ENCODE data around the gene STARD9. TPM values are rescaled to one million over a fixed set of nuclear protein-coding genes. Genes with fewer than 3 reads are reported as not detected.
A peak's percentile ranks its signal among the peaks of the same experiment; 100 is the strongest.

The STARD9 gene
- total and polyA plus RNA-seq, 9 of the 15 experiments (the other 6 are each of a cell fraction or from before 2014, with no cell fraction given): 0.45 to 6.0 (median 3.6) TPM

DNA sequence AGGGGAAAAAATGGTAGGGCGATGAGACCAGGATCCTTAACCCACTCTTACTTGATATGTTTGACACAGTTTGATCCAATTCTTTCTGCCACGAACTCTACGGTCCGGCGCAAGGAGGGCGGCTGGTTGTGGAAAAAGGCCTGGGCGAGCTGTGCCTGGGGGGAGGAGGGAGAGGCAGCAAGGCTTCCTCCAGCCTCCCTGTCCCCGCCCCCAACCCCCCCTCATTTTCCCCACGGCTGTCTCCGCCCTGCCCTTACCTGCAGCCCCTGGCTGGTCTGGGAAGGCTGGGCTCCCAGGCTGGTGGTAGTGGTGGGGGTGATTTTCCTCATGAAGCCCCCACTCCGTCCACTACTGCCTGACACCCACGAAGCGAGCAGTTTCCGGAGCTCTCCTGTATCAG, 153.6 kb downstream of the STARD9 start:
- Histone ChIP-seq H3K9me1 (ENCODE audit: control insufficient read depth, insufficient read depth, low read length) (peaks cover 5% of the 10 kb centered on the region), H3K79me2 (ENCODE audit: control insufficient read depth, insufficient read depth, low read length) (no peaks in the 10 kb centered on the region), H3K4me3 (no peak overlapping the region), H3K27ac (ENCODE audit: extremely low read depth, low read depth, low read length) (no peak overlapping the region), H4K20me1 (replicated peaks; ENCODE audit: control insufficient read depth, insufficient read depth, low read length) (no peaks in the 10 kb centered on the region; the same call in 1 of the 2 replicates), H3K9me3 (replicated peaks; ENCODE audit: control insufficient read depth, insufficient read depth, low read depth, low read length) (no peaks in the 10 kb centered on the region), H2AFZ (ENCODE audit: low read depth, low read length) (no peak overlapping the region), H3K36me3 (ENCODE audit: control insufficient read depth, insufficient read depth, low read length) (peaks cover 98% of the 10 kb centered on the region), H3K27me3 (ENCODE audit: control insufficient read depth in 2 of 2, insufficient read depth in 2 of 2, low read length in 2 of 2) (no peaks in the 10 kb centered on the region), H3K4me2 (ENCODE audit: insufficient read depth, low read length) (no peak overlapping the region), H3K4me1 (replicated peaks in 1 of 2; ENCODE audit: control insufficient read depth in 2 of 2, insufficient read depth in 2 of 2, low read length in 2 of 2) (peaks cover 0 to 6% of the 10 kb centered on the region in 2 experiments; a peak in 1 of 5 replicates), H3K9ac (ENCODE audit: insufficient read depth in 1 of 2, low read depth in 2 of 2, low read length in 2 of 2) (no peak overlapping the region)
- ChIA-PET CTCF (ENCODE audit: low intra/inter-chr PET ratio) (no interaction called here), POLR2A (interaction anchor here (1.0 kb wide), 1 partner anchor 9 kb away, joined by 4 read pairs; no protein-coding TSS in a partner anchor)
- in situ Hi-C loops (cut with MboI) (no loop called here), intact Hi-C loops (cut with micrococcal nuclease) (no loop called here)
- peak in 2 of 4 experiments; percentile 40 to 42 for DNase-seq (ENCODE audit: extremely low read depth in 1 of 4, low spot score in 3 of 4)
- ATAC-seq: no peak
- FAIRE-seq: no peak
- BruUV-seq (replicated peaks): no TSS peak
- WGBS (ENCODE audit: insufficient coverage, low coverage, missing lambda C conversion rate): 92% methylated on average over 13 of the region's 14 CpGs
- no peak for TF ChIP-seq ZNF316 (IDR thresholded peaks at IDR 0.05)
- no peak for TF ChIP-seq CC2D1A (IDR thresholded peaks at IDR 0.05)
- no peak for TF ChIP-seq ZKSCAN1 (IDR thresholded peaks at IDR 0.05; ENCODE audit: low read depth, low read length)
- TF ChIP-seq TSC22D4 (tag; IDR thresholded peaks at IDR 0.05): no peak
- no peak for TF ChIP-seq POLR2H (tag; IDR thresholded peaks at IDR 0.05; ENCODE audit: low read depth)
- TF ChIP-seq U2AF2 (optimal IDR thresholded peaks at IDR 0.05; ENCODE audit: low read depth, low read length): no peak
- TF ChIP-seq ELF2 (CRISPR knock-in tag; IDR thresholded peaks at IDR 0.05): no peak
- TF ChIP-seq, protein P1, sequence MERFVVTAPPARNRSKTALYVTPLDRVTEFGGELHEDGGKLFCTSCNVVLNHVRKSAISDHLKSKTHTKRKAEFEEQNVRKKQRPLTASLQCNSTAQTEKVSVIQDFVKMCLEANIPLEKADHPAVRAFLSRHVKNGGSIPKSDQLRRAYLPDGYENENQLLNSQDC (CRISPR knock-in tag; IDR thresholded peaks at IDR 0.05): no peak
- TF ChIP-seq, protein P2, sequence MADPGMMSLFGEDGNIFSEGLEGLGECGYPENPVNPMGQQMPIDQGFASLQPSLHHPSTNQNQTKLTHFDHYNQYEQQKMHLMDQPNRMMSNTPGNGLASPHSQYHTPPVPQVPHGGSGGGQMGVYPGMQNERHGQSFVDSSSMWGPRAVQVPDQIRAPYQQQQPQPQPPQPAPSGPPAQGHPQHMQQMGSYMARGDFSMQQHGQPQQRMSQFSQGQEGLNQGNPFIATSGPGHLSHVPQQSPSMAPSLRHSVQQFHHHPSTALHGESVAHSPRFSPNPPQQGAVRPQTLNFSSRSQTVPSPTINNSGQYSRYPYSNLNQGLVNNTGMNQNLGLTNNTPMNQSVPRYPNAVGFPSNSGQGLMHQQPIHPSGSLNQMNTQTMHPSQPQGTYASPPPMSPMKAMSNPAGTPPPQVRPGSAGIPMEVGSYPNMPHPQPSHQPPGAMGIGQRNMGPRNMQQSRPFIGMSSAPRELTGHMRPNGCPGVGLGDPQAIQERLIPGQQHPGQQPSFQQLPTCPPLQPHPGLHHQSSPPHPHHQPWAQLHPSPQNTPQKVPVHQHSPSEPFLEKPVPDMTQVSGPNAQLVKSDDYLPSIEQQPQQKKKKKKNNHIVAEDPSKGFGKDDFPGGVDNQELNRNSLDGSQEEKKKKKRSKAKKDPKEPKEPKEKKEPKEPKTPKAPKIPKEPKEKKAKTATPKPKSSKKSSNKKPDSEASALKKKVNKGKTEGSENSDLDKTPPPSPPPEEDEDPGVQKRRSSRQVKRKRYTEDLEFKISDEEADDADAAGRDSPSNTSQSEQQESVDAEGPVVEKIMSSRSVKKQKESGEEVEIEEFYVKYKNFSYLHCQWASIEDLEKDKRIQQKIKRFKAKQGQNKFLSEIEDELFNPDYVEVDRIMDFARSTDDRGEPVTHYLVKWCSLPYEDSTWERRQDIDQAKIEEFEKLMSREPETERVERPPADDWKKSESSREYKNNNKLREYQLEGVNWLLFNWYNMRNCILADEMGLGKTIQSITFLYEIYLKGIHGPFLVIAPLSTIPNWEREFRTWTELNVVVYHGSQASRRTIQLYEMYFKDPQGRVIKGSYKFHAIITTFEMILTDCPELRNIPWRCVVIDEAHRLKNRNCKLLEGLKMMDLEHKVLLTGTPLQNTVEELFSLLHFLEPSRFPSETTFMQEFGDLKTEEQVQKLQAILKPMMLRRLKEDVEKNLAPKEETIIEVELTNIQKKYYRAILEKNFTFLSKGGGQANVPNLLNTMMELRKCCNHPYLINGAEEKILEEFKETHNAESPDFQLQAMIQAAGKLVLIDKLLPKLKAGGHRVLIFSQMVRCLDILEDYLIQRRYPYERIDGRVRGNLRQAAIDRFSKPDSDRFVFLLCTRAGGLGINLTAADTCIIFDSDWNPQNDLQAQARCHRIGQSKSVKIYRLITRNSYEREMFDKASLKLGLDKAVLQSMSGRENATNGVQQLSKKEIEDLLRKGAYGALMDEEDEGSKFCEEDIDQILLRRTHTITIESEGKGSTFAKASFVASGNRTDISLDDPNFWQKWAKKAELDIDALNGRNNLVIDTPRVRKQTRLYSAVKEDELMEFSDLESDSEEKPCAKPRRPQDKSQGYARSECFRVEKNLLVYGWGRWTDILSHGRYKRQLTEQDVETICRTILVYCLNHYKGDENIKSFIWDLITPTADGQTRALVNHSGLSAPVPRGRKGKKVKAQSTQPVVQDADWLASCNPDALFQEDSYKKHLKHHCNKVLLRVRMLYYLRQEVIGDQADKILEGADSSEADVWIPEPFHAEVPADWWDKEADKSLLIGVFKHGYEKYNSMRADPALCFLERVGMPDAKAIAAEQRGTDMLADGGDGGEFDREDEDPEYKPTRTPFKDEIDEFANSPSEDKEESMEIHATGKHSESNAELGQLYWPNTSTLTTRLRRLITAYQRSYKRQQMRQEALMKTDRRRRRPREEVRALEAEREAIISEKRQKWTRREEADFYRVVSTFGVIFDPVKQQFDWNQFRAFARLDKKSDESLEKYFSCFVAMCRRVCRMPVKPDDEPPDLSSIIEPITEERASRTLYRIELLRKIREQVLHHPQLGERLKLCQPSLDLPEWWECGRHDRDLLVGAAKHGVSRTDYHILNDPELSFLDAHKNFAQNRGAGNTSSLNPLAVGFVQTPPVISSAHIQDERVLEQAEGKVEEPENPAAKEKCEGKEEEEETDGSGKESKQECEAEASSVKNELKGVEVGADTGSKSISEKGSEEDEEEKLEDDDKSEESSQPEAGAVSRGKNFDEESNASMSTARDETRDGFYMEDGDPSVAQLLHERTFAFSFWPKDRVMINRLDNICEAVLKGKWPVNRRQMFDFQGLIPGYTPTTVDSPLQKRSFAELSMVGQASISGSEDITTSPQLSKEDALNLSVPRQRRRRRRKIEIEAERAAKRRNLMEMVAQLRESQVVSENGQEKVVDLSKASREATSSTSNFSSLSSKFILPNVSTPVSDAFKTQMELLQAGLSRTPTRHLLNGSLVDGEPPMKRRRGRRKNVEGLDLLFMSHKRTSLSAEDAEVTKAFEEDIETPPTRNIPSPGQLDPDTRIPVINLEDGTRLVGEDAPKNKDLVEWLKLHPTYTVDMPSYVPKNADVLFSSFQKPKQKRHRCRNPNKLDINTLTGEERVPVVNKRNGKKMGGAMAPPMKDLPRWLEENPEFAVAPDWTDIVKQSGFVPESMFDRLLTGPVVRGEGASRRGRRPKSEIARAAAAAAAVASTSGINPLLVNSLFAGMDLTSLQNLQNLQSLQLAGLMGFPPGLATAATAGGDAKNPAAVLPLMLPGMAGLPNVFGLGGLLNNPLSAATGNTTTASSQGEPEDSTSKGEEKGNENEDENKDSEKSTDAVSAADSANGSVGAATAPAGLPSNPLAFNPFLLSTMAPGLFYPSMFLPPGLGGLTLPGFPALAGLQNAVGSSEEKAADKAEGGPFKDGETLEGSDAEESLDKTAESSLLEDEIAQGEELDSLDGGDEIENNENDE (IDR thresholded peaks at IDR 0.05; ENCODE audit: low read depth, low read length): no peak
- TF ChIP-seq, protein P3, sequence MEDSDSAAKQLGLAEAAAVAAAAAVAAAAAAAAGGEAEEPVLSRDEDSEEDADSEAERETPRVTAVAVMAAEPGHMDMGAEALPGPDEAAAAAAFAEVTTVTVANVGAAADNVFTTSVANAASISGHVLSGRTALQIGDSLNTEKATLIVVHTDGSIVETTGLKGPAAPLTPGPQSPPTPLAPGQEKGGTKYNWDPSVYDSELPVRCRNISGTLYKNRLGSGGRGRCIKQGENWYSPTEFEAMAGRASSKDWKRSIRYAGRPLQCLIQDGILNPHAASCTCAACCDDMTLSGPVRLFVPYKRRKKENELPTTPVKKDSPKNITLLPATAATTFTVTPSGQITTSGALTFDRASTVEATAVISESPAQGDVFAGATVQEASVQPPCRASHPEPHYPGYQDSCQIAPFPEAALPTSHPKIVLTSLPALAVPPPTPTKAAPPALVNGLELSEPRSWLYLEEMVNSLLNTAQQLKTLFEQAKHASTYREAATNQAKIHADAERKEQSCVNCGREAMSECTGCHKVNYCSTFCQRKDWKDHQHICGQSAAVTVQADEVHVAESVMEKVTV (CRISPR knock-in tag; IDR thresholded peaks at IDR 0.05): no peak
